Ectodermal cell (in vitro differentiated cells): Measurements from ENCODE around the gene MSL1.
A peak's percentile ranks its signal among the peaks of the same experiment; 100 is the strongest.

ENCODE experiments used
- H3K27ac ChIP-seq: 2 replicates; pipeline ENCODE4 v1.7.0; 2013; ENCODE audit warnings: mild to moderate bottlenecking, low read depth, low read length; ENCODE audit not compliant: insufficient read depth, poor library complexity, severe bottlenecking
- H3K27me3 ChIP-seq: 2 replicates; pipeline ENCODE4 v1.7.0; 2013; ENCODE audit warnings: mild to moderate bottlenecking, low read length; ENCODE audit not compliant: insufficient read depth, control insufficient read depth, poor library complexity, severe bottlenecking
- H3K36me3 ChIP-seq: one replicate; pipeline ENCODE4 v1.7.0; 2013; ENCODE audit warnings: low read length; ENCODE audit not compliant: control insufficient read depth, insufficient read depth
- H3K4me1 ChIP-seq: one replicate; pipeline ENCODE4 v1.7.0; 2013; ENCODE audit warnings: low read length; ENCODE audit not compliant: control insufficient read depth, insufficient read depth
- H3K4me3 ChIP-seq: 2 replicates; pipeline ENCODE4 v1.7.0; 2013; ENCODE audit warnings: low read depth, low read length, control low read depth; ENCODE audit not compliant: insufficient read depth
- H3K9me3 ChIP-seq: 2 replicates; pipeline ENCODE4 v1.7.0; 2013; ENCODE audit warnings: mild to moderate bottlenecking, low read length, moderate library complexity; ENCODE audit not compliant: control insufficient read depth
- WGBS, 2 experiments: methylation state at CpG; one replicate each; pipeline ENCODE4 v1.1.7; 2013; ENCODE audit warnings: missing lambda C conversion rate in 2 of 2; 5-methylcytosine and 5-hydroxymethylcytosine counted together

Gene MSL1

GRCh38 chr17:40106760-40107521 lies 14.8 kb upstream of the MSL1 start:
- H3K4me3 ChIP-seq: no peak overlapping the region
- no peaks in the 10 kb centered on the region for H3K9me3 ChIP-seq
- no peak overlapping the region for H3K27ac ChIP-seq
- peaks cover 12% of the 10 kb centered on the region for H3K27me3 ChIP-seq
- 35 to 36% methylated on average over 17 to 20 of the region's 20 CpGs for WGBS, 2 experiments
- no peaks in the 10 kb centered on the region for H3K36me3 ChIP-seq
- H3K4me1 ChIP-seq: peaks cover 52% of the 10 kb centered on the region

- H3K36me3 ChIP-seq: no peaks in the 10 kb centered on the region
- H3K4me1 ChIP-seq: peaks cover 60% of the 10 kb centered on the region
- 62 to 66% methylated on average over 5 of the region's 5 CpGs for WGBS, 2 experiments
- H3K27me3 ChIP-seq: peaks cover 12% of the 10 kb centered on the region
- no peak overlapping the region for H3K27ac ChIP-seq
- H3K4me3 ChIP-seq: no peak overlapping the region
- no peaks in the 10 kb centered on the region for H3K9me3 ChIP-seq
Observed at GRCh38 chr17:40107522-40108174, 14.1 kb upstream of the MSL1 start.

- 90 to 94% methylated on average over 9 of the region's 9 CpGs for WGBS, 2 experiments
- H3K4me1 ChIP-seq: peaks cover 65% of the 10 kb centered on the region
- H3K36me3 ChIP-seq: no peaks in the 10 kb centered on the region
- H3K9me3 ChIP-seq: no peaks in the 10 kb centered on the region
- peak overlapping the region; percentile 71 for H3K27ac ChIP-seq
- peaks cover 12% of the 10 kb centered on the region for H3K27me3 ChIP-seq
- no peak overlapping the region for H3K4me3 ChIP-seq
Observed at GRCh38 chr17:40108970-40109824, 12.6 kb upstream of the MSL1 start.

DNA sequence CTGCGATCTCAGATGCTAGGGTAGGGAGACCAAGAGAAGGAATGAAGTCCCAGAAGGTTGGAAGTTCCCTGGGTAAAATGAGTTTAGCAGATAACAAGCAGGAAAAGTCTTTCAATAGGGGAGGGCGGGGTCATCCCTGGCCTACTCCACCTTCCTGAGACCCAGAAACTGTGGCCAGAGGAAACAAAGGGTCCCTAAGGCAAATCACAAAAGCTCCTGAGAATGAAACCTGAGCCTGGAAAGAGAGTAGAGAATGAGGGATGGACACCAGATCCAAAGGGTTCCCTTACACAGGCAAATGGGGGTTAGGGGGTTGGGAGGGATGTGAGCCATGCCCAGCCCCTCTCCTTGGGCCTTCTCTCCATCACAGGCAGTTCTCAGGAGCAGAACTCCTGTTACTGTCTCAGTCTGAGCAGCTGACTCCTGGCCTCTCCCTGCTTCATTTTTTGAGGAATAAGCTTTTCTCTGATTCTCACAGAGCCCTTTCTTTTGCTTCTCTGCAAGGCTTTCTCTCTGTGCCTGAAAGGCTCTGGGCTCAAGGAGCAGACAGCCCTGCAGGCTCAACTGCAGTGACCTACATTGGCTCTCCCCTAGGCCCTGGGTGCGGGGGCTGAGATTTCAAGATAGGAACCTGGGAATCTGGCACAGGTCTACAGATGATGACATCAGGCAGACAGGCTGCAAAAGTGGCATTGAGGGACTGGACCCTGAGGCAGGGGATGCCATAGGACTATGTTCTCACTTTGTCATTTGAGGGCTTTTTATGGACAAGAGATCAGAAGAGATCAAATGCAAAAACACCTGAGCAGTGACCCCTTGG lies 11.5 kb upstream of the MSL1 start:
- peaks cover 73% of the 10 kb centered on the region for H3K4me1 ChIP-seq
- H3K27me3 ChIP-seq: peaks cover 12% of the 10 kb centered on the region
- H3K4me3 ChIP-seq: no peak overlapping the region
- no peaks in the 10 kb centered on the region for H3K9me3 ChIP-seq
- H3K36me3 ChIP-seq: no peaks in the 10 kb centered on the region
- H3K27ac ChIP-seq: peak overlapping the region; percentile 71
- WGBS, 2 experiments: 56 to 59% methylated on average over 3 of the region's 3 CpGs

DNA sequence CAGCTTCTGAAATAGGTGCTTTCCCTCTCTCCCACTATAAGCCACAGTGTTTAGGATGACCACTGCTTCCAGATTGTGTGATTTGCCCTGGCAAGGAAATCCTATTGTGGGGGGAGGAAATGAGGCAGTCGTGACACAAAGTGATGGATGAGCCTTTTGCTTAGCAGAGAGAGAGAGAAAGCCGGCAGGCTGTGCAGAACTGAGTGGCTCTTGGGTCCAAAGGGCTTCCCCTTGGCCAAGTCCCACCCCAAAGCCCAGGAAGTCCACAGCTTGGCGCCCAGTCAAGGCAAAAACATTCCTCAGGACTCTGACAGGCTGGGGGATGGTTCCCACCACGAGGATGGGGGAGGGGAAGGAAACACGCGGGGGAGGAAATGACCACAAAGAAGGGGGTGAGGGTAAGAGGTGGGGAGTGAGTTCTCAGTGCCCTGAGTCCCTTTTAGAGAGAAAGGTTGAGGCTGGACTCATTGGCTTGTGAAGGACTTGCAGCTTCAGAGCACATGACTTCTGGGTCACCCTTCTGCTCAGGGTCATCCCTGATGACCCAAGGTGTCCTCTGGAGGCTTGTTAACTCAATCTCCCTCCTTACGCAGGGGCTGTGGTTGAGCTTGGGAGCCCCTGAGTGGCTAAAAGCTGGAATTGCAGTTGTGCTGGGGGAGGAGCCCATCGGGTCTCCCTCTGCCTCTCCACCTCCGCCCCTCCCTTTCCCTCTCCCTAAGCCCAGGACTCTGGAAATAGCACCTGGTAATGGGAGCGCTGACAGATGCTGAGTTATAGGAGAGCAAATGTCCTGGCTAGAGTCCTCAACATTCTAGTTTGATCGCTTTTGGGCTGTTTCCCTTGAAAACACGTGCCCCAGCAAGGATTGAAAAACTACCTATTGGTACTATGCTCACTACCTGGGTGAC lies 10.3 kb upstream of the MSL1 start:
- Histone ChIP-seq H3K27ac (peak overlapping the region; percentile 71), H3K9me3 (no peaks in the 10 kb centered on the region), H3K4me3 (no peak overlapping the region), H3K4me1 (peaks cover 69% of the 10 kb centered on the region), H3K36me3 (no peaks in the 10 kb centered on the region), H3K27me3 (peaks cover 2% of the 10 kb centered on the region)
- 10 to 13% methylated on average over 12 of the region's 12 CpGs for WGBS, 2 experiments

DNA sequence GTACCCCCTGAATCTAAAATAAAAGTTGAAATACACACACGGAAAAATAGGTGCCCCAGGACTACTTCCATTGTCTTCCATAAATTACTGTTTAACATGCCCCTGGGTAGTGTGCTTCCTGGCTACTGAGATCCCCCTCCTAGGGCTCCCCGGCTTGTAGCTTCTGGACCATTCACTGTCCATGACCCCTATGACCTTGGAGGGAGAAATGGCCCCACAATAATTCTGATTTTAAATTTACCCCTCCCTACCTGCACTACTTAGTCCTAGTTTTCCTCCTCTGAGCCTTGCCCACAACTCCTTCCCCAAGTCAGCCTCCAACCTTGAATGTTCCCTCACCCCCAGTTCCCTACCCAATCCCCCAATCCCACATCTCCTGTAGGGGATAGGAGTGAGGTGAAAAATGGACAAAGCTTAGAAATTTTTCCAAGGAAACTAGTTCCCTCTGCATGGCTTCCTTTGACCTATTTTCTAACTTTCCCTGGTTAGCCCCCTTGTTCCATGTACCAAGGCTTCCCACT lies 9.5 kb upstream of the MSL1 start:
- Histone ChIP-seq H3K27me3 (no peaks in the 10 kb centered on the region), H3K4me3 (no peak overlapping the region), H3K4me1 (peaks cover 62% of the 10 kb centered on the region), H3K36me3 (no peaks in the 10 kb centered on the region), H3K27ac (no peak overlapping the region), H3K9me3 (no peaks in the 10 kb centered on the region)
- WGBS, 2 experiments: 31 to 35% methylated on average over 2 of the region's 2 CpGs

GRCh38 chr17:40112718-40113109 lies 9.1 kb upstream of the MSL1 start:
- WGBS, 2 experiments: 89 to 91% methylated on average over 4 of the region's 4 CpGs
- Histone ChIP-seq H3K4me1 (peaks cover 57% of the 10 kb centered on the region), H3K4me3 (no peak overlapping the region), H3K27ac (no peak overlapping the region), H3K36me3 (no peaks in the 10 kb centered on the region), H3K27me3 (no peaks in the 10 kb centered on the region), H3K9me3 (no peaks in the 10 kb centered on the region)

GRCh38 chr17:40113110-40113906 lies 8.5 kb upstream of the MSL1 start:
- H3K27me3 ChIP-seq: no peaks in the 10 kb centered on the region
- H3K4me1 ChIP-seq: peaks cover 55% of the 10 kb centered on the region
- no peaks in the 10 kb centered on the region for H3K9me3 ChIP-seq
- peak overlapping the region; percentile 85 for H3K27ac ChIP-seq
- 3 to 4% methylated on average over 17 of the region's 17 CpGs for WGBS, 2 experiments
- H3K4me3 ChIP-seq: peak overlapping the region; percentile 21
- H3K36me3 ChIP-seq: no peaks in the 10 kb centered on the region
